Suprapubic skin (tissue), 4 donors: Measurements from ENCODE around the gene TPK1.

Experiments
- POLR2A ChIP-seq, 2 donors: fragments of 450-650 bp; IDR thresholded peaks; one replicate each; pipeline ENCODE4 v1.6.1; 2017; ENCODE audit warnings: antibody characterized with exemption in 2 of 2, mild to moderate bottlenecking in 2 of 2, moderate library complexity in 2 of 2
- POLR2AphosphoS5 ChIP-seq, 3 donors: sonication (generic); formaldehyde crosslinking; IDR thresholded peaks; one replicate each; pipeline ENCODE4 v1.6.1; 2017; ENCODE audit warnings: antibody characterized with exemption in 3 of 3
- TF ChIP-seq, protein P1 (sequence below), 2 donors: fragments of 200-600 bp in 1 of 2; fragments of 450-650 bp in 1 of 2; sonication (generic) in 1 of 2; IDR thresholded peaks; one replicate each; pipeline ENCODE4 v1.5.1; 2016 to 2019; ENCODE audit warnings: antibody characterized with exemption in 2 of 2, mild to moderate bottlenecking in 1 of 2, moderate library complexity in 1 of 2

DNA sequence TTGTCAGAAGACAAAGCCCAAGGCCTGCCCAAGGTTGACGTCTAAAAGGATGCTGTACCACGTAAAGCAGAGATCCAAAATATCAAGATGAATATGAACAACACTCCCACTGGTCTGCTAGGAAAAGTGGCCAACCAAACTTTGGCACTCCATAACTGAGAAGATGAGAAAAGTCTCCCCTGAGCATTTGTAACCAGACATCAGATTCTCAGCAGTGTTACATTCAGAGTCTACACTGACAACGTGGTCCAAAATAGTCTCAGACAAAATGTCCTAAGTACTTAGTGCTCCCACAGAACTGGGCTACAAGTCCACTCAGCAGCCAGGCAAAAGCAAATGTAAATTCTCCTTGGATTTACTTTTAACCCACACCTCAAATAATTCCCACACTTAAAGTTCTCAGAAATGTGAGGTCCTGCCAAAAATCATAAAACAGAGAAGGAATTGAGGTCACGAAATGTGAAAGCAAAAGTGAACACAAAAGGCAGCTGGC, 247.2 kb downstream of the TPK1 start:
- TF ChIP-seq, protein P1, sequence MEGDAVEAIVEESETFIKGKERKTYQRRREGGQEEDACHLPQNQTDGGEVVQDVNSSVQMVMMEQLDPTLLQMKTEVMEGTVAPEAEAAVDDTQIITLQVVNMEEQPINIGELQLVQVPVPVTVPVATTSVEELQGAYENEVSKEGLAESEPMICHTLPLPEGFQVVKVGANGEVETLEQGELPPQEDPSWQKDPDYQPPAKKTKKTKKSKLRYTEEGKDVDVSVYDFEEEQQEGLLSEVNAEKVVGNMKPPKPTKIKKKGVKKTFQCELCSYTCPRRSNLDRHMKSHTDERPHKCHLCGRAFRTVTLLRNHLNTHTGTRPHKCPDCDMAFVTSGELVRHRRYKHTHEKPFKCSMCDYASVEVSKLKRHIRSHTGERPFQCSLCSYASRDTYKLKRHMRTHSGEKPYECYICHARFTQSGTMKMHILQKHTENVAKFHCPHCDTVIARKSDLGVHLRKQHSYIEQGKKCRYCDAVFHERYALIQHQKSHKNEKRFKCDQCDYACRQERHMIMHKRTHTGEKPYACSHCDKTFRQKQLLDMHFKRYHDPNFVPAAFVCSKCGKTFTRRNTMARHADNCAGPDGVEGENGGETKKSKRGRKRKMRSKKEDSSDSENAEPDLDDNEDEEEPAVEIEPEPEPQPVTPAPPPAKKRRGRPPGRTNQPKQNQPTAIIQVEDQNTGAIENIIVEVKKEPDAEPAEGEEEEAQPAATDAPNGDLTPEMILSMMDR (IDR thresholded peaks at IDR 0.05): no peak
- TF ChIP-seq POLR2AphosphoS5 (IDR thresholded peaks at IDR 0.05) (no peak), POLR2A (IDR thresholded peaks at IDR 0.05) (no peak)
